Measurements from ENCODE around the gene CFB.
A peak's percentile ranks its signal among the peaks of the same experiment; 100 is the strongest.

Gene CFB

GRCh38 chr6:31963921-31964320, 18.0 kb downstream of the CFB start:
- Histone ChIP-seq H3K27ac (replicated peaks; ENCODE audit: low read length) (no peak overlapping the region), H2BK12ac (ENCODE audit: low read length) (no peak overlapping the region), H4K8ac (ENCODE audit: low read depth, low read length) (no peak overlapping the region), H3K79me1 (ENCODE audit: low read depth, low read length) (peaks cover 4% of the 10 kb centered on the region), H3K9ac (ENCODE audit: low read depth, low read length, poor library complexity) (peak overlapping the region; percentile 47), H2AK5ac (ENCODE audit: low read depth, low read length) (no peak overlapping the region), H3K4me2 (ENCODE audit: insufficient read depth, low read length, poor library complexity, severe bottlenecking) (no peak overlapping the region), H3K18ac (ENCODE audit: low read length) (no peak overlapping the region), H3K9me3 (replicated peaks in 1 of 2; ENCODE audit: control insufficient read depth in 2 of 2, insufficient read depth in 1 of 2, low read depth in 1 of 2, low read length in 2 of 2) (no peaks in the 10 kb centered on the region), H3K36me3 (replicated peaks in 1 of 2; ENCODE audit: control insufficient read depth in 2 of 2, insufficient read depth in 2 of 2, low read length in 2 of 2) (peaks cover 59 to 86% of the 10 kb centered on the region in 2 donors), H3K4ac (ENCODE audit: low read length) (no peak overlapping the region), H2BK120ac (ENCODE audit: low read depth, low read length) (no peak overlapping the region), H2BK15ac (ENCODE audit: low read length) (no peak overlapping the region), H2BK5ac (ENCODE audit: low read length) (no peak overlapping the region), H4K91ac (ENCODE audit: low read depth, low read length, poor library complexity) (no peak overlapping the region), H3K23ac (ENCODE audit: low read depth, low read length, poor library complexity) (peak overlapping the region; percentile 62), H3K27me3 (ENCODE audit: control insufficient read depth in 3 of 3, insufficient read depth in 3 of 3, low read depth in 1 of 3, low read length in 3 of 3) (no peaks in the 10 kb centered on the region), H3K4me3 (ENCODE audit: low read length in 2 of 2) (peak overlapping the region in 1 of 2 donors; percentile 32), H2AFZ (ENCODE audit: low read length) (no peak overlapping the region), H3K14ac (ENCODE audit: low read length) (no peak overlapping the region), H3K4me1 (ENCODE audit: control insufficient read depth in 2 of 2, insufficient read depth in 1 of 2, low read depth in 1 of 2, low read length in 2 of 2) (peaks cover 0 to 5% of the 10 kb centered on the region in 2 donors)
- no peak for DNase-seq (ENCODE audit: low spot score)
- WGBS, 2 donors (ENCODE audit: extremely low coverage in 2 of 2, insufficient read length in 2 of 2, insufficient replicate concordance in 1 of 2) = no CpG with 5 or more reads among the region's 19 CpGs

DNA sequence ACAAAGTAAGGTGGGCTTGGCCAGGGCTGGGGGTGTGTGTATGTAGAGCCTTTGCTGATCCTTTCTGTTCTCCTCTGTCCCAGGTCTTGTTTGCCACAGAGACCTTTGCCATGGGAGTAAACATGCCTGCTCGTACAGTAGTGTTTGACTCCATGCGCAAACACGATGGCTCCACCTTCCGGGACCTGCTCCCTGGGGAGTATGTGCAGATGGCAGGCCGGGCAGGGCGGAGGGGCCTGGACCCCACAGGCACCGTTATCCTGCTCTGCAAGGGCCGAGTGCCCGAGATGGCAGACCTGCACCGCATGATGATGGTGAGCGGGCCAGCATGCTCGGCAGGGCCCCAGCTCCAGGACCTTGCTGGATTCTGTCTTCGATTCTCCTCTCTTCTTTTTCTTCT, 19.8 kb downstream of the CFB start:
- Histone ChIP-seq H4K8ac (ENCODE audit: low read depth, low read length) (no peak overlapping the region), H2AFZ (ENCODE audit: low read length) (no peak overlapping the region), H3K9me3 (replicated peaks in 1 of 2; ENCODE audit: control insufficient read depth in 2 of 2, insufficient read depth in 1 of 2, low read depth in 1 of 2, low read length in 2 of 2) (no peaks in the 10 kb centered on the region), H4K91ac (ENCODE audit: low read depth, low read length, poor library complexity) (no peak overlapping the region), H2AK5ac (ENCODE audit: low read depth, low read length) (no peak overlapping the region), H3K27ac (replicated peaks; ENCODE audit: low read length) (no peak overlapping the region), H3K4me3 (ENCODE audit: low read length in 2 of 2) (no peak overlapping the region), H3K4me1 (ENCODE audit: control insufficient read depth in 2 of 2, insufficient read depth in 1 of 2, low read depth in 1 of 2, low read length in 2 of 2) (no peaks in the 10 kb centered on the region), H2BK12ac (ENCODE audit: low read length) (no peak overlapping the region), H2BK120ac (ENCODE audit: low read depth, low read length) (no peak overlapping the region), H3K27me3 (ENCODE audit: control insufficient read depth in 3 of 3, insufficient read depth in 3 of 3, low read depth in 1 of 3, low read length in 3 of 3) (no peaks in the 10 kb centered on the region), H3K4ac (ENCODE audit: low read length) (no peak overlapping the region), H3K14ac (ENCODE audit: low read length) (no peak overlapping the region), H2BK5ac (ENCODE audit: low read length) (no peak overlapping the region), H3K23ac (ENCODE audit: low read depth, low read length, poor library complexity) (no peak overlapping the region), H3K4me2 (ENCODE audit: insufficient read depth, low read length, poor library complexity, severe bottlenecking) (no peak overlapping the region), H2BK15ac (ENCODE audit: low read length) (no peak overlapping the region), H3K79me1 (ENCODE audit: low read depth, low read length) (no peaks in the 10 kb centered on the region), H3K36me3 (replicated peaks in 1 of 2; ENCODE audit: control insufficient read depth in 2 of 2, insufficient read depth in 2 of 2, low read length in 2 of 2) (peaks cover 66 to 97% of the 10 kb centered on the region in 2 donors), H3K18ac (ENCODE audit: low read length) (no peak overlapping the region), H3K9ac (ENCODE audit: low read depth, low read length, poor library complexity) (no peak overlapping the region)
- DNase-seq (ENCODE audit: low spot score) = no peak
- no CpG with 5 or more reads among the region's 13 CpGs for WGBS, 2 donors (ENCODE audit: extremely low coverage in 2 of 2, insufficient read length in 2 of 2, insufficient replicate concordance in 1 of 2)

GRCh38 chr6:31966506-31966905, 20.6 kb downstream of the CFB start:
- no peak overlapping the region for H3K14ac ChIP-seq (ENCODE audit: low read length)

GRCh38 chr6:31966997-31967925, 21.4 kb downstream of the CFB start:
- no peak overlapping the region for H3K27ac ChIP-seq (replicated peaks; ENCODE audit: low read length)
- no peak overlapping the region for H3K4ac ChIP-seq (ENCODE audit: low read length)
- H3K18ac ChIP-seq (ENCODE audit: low read length) = no peak overlapping the region
- H3K36me3 ChIP-seq (replicated peaks in 1 of 2; ENCODE audit: control insufficient read depth in 2 of 2, insufficient read depth in 2 of 2, low read length in 2 of 2) = peaks cover 57 to 85% of the 10 kb centered on the region in 2 donors
- H2AK5ac ChIP-seq (ENCODE audit: low read depth, low read length) = no peak overlapping the region
- no peak for DNase-seq (ENCODE audit: low spot score)
- H3K79me1 ChIP-seq (ENCODE audit: low read depth, low read length) = no peaks in the 10 kb centered on the region
- no peak overlapping the region for H3K9ac ChIP-seq (ENCODE audit: low read depth, low read length, poor library complexity)
- no peaks in the 10 kb centered on the region for H3K9me3 ChIP-seq (replicated peaks in 1 of 2; ENCODE audit: control insufficient read depth in 2 of 2, insufficient read depth in 1 of 2, low read depth in 1 of 2, low read length in 2 of 2)
- no peak overlapping the region for H2BK15ac ChIP-seq (ENCODE audit: low read length)
- H2AFZ ChIP-seq (ENCODE audit: low read length) = no peak overlapping the region
- no peak overlapping the region for H2BK5ac ChIP-seq (ENCODE audit: low read length)
- no peak overlapping the region for H3K23ac ChIP-seq (ENCODE audit: low read depth, low read length, poor library complexity)
- H3K4me2 ChIP-seq (ENCODE audit: insufficient read depth, low read length, poor library complexity, severe bottlenecking) = no peak overlapping the region
- WGBS, 2 donors (ENCODE audit: extremely low coverage in 2 of 2, insufficient read length in 2 of 2, insufficient replicate concordance in 1 of 2) = no CpG with 5 or more reads among the region's 10 CpGs
- no peak overlapping the region for H3K14ac ChIP-seq (ENCODE audit: low read length)
- no peak overlapping the region for H4K91ac ChIP-seq (ENCODE audit: low read depth, low read length, poor library complexity)
- no peaks in the 10 kb centered on the region for H3K27me3 ChIP-seq (ENCODE audit: control insufficient read depth in 3 of 3, insufficient read depth in 3 of 3, low read depth in 1 of 3, low read length in 3 of 3)
- H3K4me1 ChIP-seq (ENCODE audit: control insufficient read depth in 2 of 2, insufficient read depth in 1 of 2, low read depth in 1 of 2, low read length in 2 of 2) = peaks cover 6 to 7% of the 10 kb centered on the region in 2 donors
- H2BK120ac ChIP-seq (ENCODE audit: low read depth, low read length) = no peak overlapping the region
- H2BK12ac ChIP-seq (ENCODE audit: low read length) = no peak overlapping the region
- peak overlapping the region in 1 of 2 donors; percentile 44 for H3K4me3 ChIP-seq (ENCODE audit: low read length in 2 of 2)
- H4K8ac ChIP-seq (ENCODE audit: low read depth, low read length) = no peak overlapping the region

More at GRCh38 chr6:31966506-31966905, 20.6 kb downstream of the CFB start:
- Histone ChIP-seq H3K4me1 (ENCODE audit: control insufficient read depth in 2 of 2, insufficient read depth in 1 of 2, low read depth in 1 of 2, low read length in 2 of 2) (peaks cover 4 to 6% of the 10 kb centered on the region in 2 donors), H3K4ac (ENCODE audit: low read length) (no peak overlapping the region), H4K8ac (ENCODE audit: low read depth, low read length) (no peak overlapping the region), H3K23ac (ENCODE audit: low read depth, low read length, poor library complexity) (no peak overlapping the region), H3K9me3 (replicated peaks in 1 of 2; ENCODE audit: control insufficient read depth in 2 of 2, insufficient read depth in 1 of 2, low read depth in 1 of 2, low read length in 2 of 2) (no peaks in the 10 kb centered on the region), H3K79me1 (ENCODE audit: low read depth, low read length) (no peaks in the 10 kb centered on the region), H3K18ac (ENCODE audit: low read length) (no peak overlapping the region), H3K27me3 (ENCODE audit: control insufficient read depth in 3 of 3, insufficient read depth in 3 of 3, low read depth in 1 of 3, low read length in 3 of 3) (no peaks in the 10 kb centered on the region), H2BK15ac (ENCODE audit: low read length) (no peak overlapping the region), H3K27ac (replicated peaks; ENCODE audit: low read length) (no peak overlapping the region), H4K91ac (ENCODE audit: low read depth, low read length, poor library complexity) (no peak overlapping the region), H3K4me3 (ENCODE audit: low read length in 2 of 2) (no peak overlapping the region), H2AK5ac (ENCODE audit: low read depth, low read length) (no peak overlapping the region), H3K9ac (ENCODE audit: low read depth, low read length, poor library complexity) (no peak overlapping the region), H2BK12ac (ENCODE audit: low read length) (no peak overlapping the region), H3K4me2 (ENCODE audit: insufficient read depth, low read length, poor library complexity, severe bottlenecking) (no peak overlapping the region), H2AFZ (ENCODE audit: low read length) (no peak overlapping the region), H2BK5ac (ENCODE audit: low read length) (no peak overlapping the region), H2BK120ac (ENCODE audit: low read depth, low read length) (no peak overlapping the region), H3K36me3 (replicated peaks in 1 of 2; ENCODE audit: control insufficient read depth in 2 of 2, insufficient read depth in 2 of 2, low read length in 2 of 2) (peaks cover 62 to 93% of the 10 kb centered on the region in 2 donors)
- WGBS, 2 donors (ENCODE audit: extremely low coverage in 2 of 2, insufficient read length in 2 of 2, insufficient replicate concordance in 1 of 2) = no CpG with 5 or more reads among the region's 7 CpGs
- no peak for DNase-seq (ENCODE audit: low spot score)
